ENCODE measurements around the gene DYDC1. TPM values are rescaled to one million over a fixed set of nuclear protein-coding genes. Genes with fewer than 3 reads are reported as not detected.
"Not testable (repeated sequence)": the region's sequence is repeated elsewhere in the genome, so short reads cannot be mapped to it uniquely, and the experiment has no call there.

DYDC1 gene
- total RNA-seq, 1 experiment from 2014 or later: not detected

GRCh38 chr10:80321183-80321582 is 35.4 kb downstream of the DYDC1 start:
- no peak for DNase-seq
- Histone ChIP-seq H3K4me3 (ENCODE audit: insufficient read depth, low read depth, low read length) (no peak overlapping the region), H3K36me3 (replicated peaks; ENCODE audit: control insufficient read depth, insufficient read depth, low read length) (no peaks in the 10 kb centered on the region), H3K27me3 (ENCODE audit: control insufficient read depth, insufficient read depth, low read length) (no peaks in the 10 kb centered on the region)

- no peaks in the 10 kb centered on the region for H3K27me3 ChIP-seq (ENCODE audit: control insufficient read depth, insufficient read depth, low read length)
- H3K4me3 ChIP-seq (ENCODE audit: insufficient read depth, low read depth, low read length): no peak overlapping the region
- H3K36me3 ChIP-seq (replicated peaks; ENCODE audit: control insufficient read depth, insufficient read depth, low read length): no peaks in the 10 kb centered on the region
- DNase-seq: no peak
These were observed 36.2 kb downstream of the DYDC1 start for GRCh38 chr10:80320377-80320776.

- H3K36me3 ChIP-seq (replicated peaks; ENCODE audit: control insufficient read depth, insufficient read depth, low read length): no peaks in the 10 kb centered on the region
- DNase-seq: no peak
- no peak overlapping the region for H3K4me3 ChIP-seq (ENCODE audit: insufficient read depth, low read depth, low read length)
- no peaks in the 10 kb centered on the region for H3K27me3 ChIP-seq (ENCODE audit: control insufficient read depth, insufficient read depth, low read length)
These were observed 36.7 kb downstream of the DYDC1 start for GRCh38 chr10:80319725-80320290.

GRCh38 chr10:80319318-80319717 is 37.2 kb downstream of the DYDC1 start:
- no peak overlapping the region for H3K4me3 ChIP-seq (ENCODE audit: insufficient read depth, low read depth, low read length)
- H3K27me3 ChIP-seq (ENCODE audit: control insufficient read depth, insufficient read depth, low read length): no peaks in the 10 kb centered on the region
- DNase-seq: no peak
- H3K36me3 ChIP-seq (replicated peaks; ENCODE audit: control insufficient read depth, insufficient read depth, low read length): no peaks in the 10 kb centered on the region

DNA sequence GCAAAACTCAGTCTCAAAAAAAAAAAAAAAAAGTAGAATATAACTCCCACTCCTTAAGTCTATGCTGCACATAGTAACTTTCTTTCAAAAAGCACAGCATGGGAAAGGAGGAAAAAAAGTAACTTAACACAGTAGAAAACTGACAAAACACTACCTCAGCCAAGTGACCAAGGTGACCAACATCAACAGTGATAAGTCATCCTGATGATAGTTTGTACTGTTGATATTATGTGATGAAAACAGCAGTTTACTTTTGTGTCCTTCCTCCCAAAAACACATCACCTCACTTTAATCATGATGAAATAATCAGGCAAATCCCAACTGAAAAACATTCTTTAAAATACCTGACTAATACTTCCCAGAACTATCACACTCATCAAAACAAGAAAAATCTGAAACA is 37.8 kb downstream of the DYDC1 start:
- Histone ChIP-seq H3K27me3 (ENCODE audit: control insufficient read depth, insufficient read depth, low read length) (no peaks in the 10 kb centered on the region), H3K4me3 (ENCODE audit: insufficient read depth, low read depth, low read length) (no peak overlapping the region)

DNA sequence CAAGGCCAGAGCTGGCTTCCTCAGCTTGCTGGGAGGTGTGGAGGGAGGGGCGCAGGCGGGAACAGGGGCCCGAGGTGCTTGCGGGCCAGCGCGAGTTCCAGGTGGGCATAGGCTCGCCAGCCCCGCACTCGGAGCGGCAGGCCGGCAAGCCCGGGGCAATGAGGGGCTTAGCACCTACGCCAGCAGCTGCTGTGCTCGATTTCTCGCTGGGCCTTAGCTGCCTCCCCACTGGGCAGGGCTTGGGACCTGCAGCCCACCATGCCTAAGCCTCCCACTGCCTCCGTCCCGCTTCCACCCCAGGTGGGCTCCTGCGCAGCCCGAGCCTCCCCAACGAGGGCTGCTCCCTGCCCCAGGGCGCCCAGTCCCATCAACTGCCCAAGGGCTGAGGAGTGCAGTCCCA is 41.2 kb downstream of the DYDC1 start:
- Histone ChIP-seq H3K36me3 (replicated peaks; ENCODE audit: control insufficient read depth, insufficient read depth, low read length) (no peaks in the 10 kb centered on the region), H3K4me3 (ENCODE audit: insufficient read depth, low read depth, low read length) (no peak overlapping the region), H3K27me3 (ENCODE audit: control insufficient read depth, insufficient read depth, low read length) (no peaks in the 10 kb centered on the region)
- no peak for DNase-seq

More for the DNA sequence above, 37.8 kb downstream of the DYDC1 start:
- DNase-seq: no peak
- H3K36me3 ChIP-seq (replicated peaks; ENCODE audit: control insufficient read depth, insufficient read depth, low read length): no peaks in the 10 kb centered on the region

GRCh38 chr10:80313523-80313922 is 43.0 kb downstream of the DYDC1 start:
- H3K4me3 ChIP-seq (ENCODE audit: insufficient read depth, low read depth, low read length): no peak overlapping the region
- no peaks in the 10 kb centered on the region for H3K36me3 ChIP-seq (replicated peaks; ENCODE audit: control insufficient read depth, insufficient read depth, low read length)
- no peaks in the 10 kb centered on the region for H3K27me3 ChIP-seq (ENCODE audit: control insufficient read depth, insufficient read depth, low read length)
- no peak for DNase-seq

DNA sequence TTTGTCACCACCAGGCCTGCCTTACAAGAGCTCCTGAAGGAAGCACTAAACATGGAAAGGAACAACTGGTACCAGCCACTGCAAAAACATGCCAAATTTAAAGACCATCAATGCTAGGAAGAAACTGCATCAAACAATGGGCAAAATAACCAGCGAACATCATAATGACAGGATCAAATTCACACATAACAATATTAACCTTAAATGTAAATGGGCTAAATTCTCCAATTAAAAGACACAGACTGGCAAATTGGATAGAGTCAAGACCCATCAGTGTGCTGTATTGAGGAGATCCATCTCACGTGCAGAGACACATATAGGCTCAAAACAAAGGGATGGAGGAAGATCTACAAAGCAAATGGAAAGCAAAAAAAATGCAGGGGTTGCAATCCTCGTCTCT is 50.6 kb downstream of the DYDC1 start:
- H3K27me3 ChIP-seq (ENCODE audit: control insufficient read depth, insufficient read depth, low read length); DNase-seq; H3K36me3 ChIP-seq (replicated peaks; ENCODE audit: control insufficient read depth, insufficient read depth, low read length); H3K4me3 ChIP-seq (ENCODE audit: insufficient read depth, low read depth, low read length): not testable (repeated sequence)

GRCh38 chr10:80296942-80297341 is 59.6 kb downstream of the DYDC1 start:
- no peak overlapping the region for H3K4me3 ChIP-seq (ENCODE audit: insufficient read depth, low read depth, low read length)
- H3K27me3 ChIP-seq (ENCODE audit: control insufficient read depth, insufficient read depth, low read length): no peaks in the 10 kb centered on the region
- DNase-seq: no peak
- no peaks in the 10 kb centered on the region for H3K36me3 ChIP-seq (replicated peaks; ENCODE audit: control insufficient read depth, insufficient read depth, low read length)

GRCh38 chr10:80292607-80293239 is 63.8 kb downstream of the DYDC1 start:
- Histone ChIP-seq H3K36me3 (replicated peaks; ENCODE audit: control insufficient read depth, insufficient read depth, low read length) (no peaks in the 10 kb centered on the region), H3K27me3 (ENCODE audit: control insufficient read depth, insufficient read depth, low read length) (no peaks in the 10 kb centered on the region), H3K4me3 (ENCODE audit: insufficient read depth, low read depth, low read length) (no peak overlapping the region)
- no peak for DNase-seq

GRCh38 chr10:80290474-80291220 is 65.9 kb downstream of the DYDC1 start:
- DNase-seq: no peak

DNA sequence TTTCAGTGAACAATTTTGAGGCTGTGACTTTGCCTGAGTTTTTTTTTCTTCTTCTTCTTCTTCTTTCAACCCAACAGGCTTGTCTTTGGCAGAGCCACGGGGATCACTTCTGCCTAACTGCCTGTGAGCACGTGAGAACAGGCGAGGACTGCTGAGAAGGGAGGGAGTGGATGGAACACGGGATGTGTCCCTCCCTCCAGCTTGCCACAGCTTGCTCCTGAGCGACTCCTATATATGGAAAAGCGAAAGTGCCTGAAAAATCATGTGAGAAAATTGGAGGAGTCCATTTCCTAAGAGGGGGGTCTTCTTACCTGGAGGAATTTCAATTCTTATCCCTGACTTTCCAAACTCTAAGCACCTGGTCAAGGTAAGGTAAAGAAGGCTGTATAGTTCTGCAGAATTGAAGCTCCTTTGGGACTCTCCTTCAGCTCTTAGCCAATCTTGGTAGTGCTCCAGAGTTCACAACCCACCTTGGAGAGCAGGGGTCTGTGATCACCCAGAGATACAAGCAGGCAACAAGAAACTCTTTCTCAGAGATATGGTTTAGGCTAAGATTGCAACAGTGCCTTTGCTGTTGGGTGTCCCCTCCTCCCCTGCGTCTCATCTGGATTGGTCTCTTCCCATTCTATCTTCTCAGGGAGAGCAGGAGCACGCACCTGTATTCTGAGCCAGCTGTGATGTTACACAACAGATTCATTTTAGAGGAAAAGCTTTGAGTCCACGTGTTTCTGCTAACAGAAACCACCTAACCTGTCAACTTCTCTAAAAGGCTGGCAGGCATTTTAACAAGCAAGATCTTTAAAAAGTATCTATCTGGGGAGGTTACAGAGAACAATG is 66.9 kb downstream of the DYDC1 start, which contains the start of gene MAT1A:
MAT1A (minus strand) TSS at position 208 of the 837 bp plus-strand sequence. CDS start 235 bp downstream, outside the sequence.
- DNase-seq: peak; percentile 73
- Histone ChIP-seq H3K4me3 (ENCODE audit: insufficient read depth, low read depth, low read length) (no peak within 1 kb of the TSS), H3K36me3 (replicated peaks; ENCODE audit: control insufficient read depth, insufficient read depth, low read length) (no peaks in the 10 kb centered on the region), H3K27me3 (ENCODE audit: control insufficient read depth, insufficient read depth, low read length) (no peaks in the 10 kb centered on the region)

More at GRCh38 chr10:80290474-80291220, 65.9 kb downstream of the DYDC1 start:
- Histone ChIP-seq H3K27me3 (ENCODE audit: control insufficient read depth, insufficient read depth, low read length) (no peaks in the 10 kb centered on the region), H3K36me3 (replicated peaks; ENCODE audit: control insufficient read depth, insufficient read depth, low read length) (no peaks in the 10 kb centered on the region), H3K4me3 (ENCODE audit: insufficient read depth, low read depth, low read length) (no peak overlapping the region)

GRCh38 chr10:80288849-80289248 is 67.7 kb downstream of the DYDC1 start:
- Histone ChIP-seq H3K4me3 (ENCODE audit: insufficient read depth, low read depth, low read length) (no peak overlapping the region), H3K27me3 (ENCODE audit: control insufficient read depth, insufficient read depth, low read length) (no peaks in the 10 kb centered on the region), H3K36me3 (replicated peaks; ENCODE audit: control insufficient read depth, insufficient read depth, low read length) (no peaks in the 10 kb centered on the region)
- DNase-seq: no peak

All from H7 (cell line).